Measurements from ENCODE around the gene VSIR.

The VSIR gene

GRCh38 chr10:71804077-71804476 lies 30.8 kb upstream of the VSIR start:
- no peaks in the 10 kb centered on the region for H3K9me3 ChIP-seq (ENCODE audit: control insufficient read depth, low read depth, low read length)
- H3K36me3 ChIP-seq (ENCODE audit: control insufficient read depth, low read depth, low read length) = no peaks in the 10 kb centered on the region
- no peak overlapping the region for H3K9ac ChIP-seq (ENCODE audit: low read length)
- H3K27ac ChIP-seq (ENCODE audit: low read length) = no peak overlapping the region
- H3K27me3 ChIP-seq (ENCODE audit: control insufficient read depth, insufficient read depth, low read length) = peaks cover 15% of the 10 kb centered on the region
- peaks cover 4% of the 10 kb centered on the region for H3K4me1 ChIP-seq (ENCODE audit: control insufficient read depth, low read depth, low read length)
- H3K4me3 ChIP-seq (ENCODE audit: low read length) = no peak overlapping the region

DNA sequence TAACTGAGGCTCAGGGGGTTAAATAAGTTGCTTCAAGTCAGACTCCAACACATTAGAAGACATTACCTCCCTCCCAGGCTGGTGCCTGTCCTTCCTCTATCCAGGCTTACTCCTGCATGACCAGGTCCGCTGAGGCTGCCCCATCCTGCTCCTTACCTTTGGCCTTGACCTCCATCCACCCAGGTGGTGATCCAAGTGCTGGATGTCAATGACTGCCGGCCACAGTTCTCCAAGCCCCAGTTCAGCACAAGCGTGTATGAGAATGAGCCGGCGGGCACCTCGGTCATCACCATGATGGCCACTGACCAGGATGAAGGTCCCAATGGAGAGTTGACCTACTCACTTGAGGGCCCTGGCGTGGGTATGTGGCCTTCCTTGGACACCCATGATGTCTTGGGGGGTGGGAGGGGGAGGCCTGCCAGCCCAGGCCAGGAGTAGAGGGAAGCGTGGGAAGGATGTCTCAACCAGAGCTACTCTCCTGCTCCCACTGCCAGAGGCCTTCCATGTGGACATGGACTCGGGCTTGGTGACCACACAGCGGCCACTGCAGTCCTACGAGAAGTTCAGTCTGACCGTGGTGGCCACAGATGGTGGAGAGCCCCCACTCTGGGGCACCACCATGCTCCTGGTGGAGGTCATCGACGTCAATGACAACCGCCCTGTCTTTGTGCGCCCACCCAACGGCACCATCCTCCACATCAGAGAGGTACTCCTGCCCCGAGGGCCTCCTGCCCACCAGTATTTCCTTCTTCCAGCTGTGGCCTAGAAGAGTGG lies 29.6 kb upstream of the VSIR start:
- no peak overlapping the region for H3K4me3 ChIP-seq (ENCODE audit: low read length)
- peaks cover 15% of the 10 kb centered on the region for H3K27me3 ChIP-seq (ENCODE audit: control insufficient read depth, insufficient read depth, low read length)
- no peaks in the 10 kb centered on the region for H3K9me3 ChIP-seq (ENCODE audit: control insufficient read depth, low read depth, low read length)
- H3K9ac ChIP-seq (ENCODE audit: low read length) = no peak overlapping the region
- no peak overlapping the region for H3K27ac ChIP-seq (ENCODE audit: low read length)
- H3K36me3 ChIP-seq (ENCODE audit: control insufficient read depth, low read depth, low read length) = no peaks in the 10 kb centered on the region
- H3K4me1 ChIP-seq (ENCODE audit: control insufficient read depth, low read depth, low read length) = peaks cover 4% of the 10 kb centered on the region

GRCh38 chr10:71802235-71802634 lies 28.9 kb upstream of the VSIR start:
- H3K4me1 ChIP-seq (ENCODE audit: control insufficient read depth, low read depth, low read length) = peaks cover 4% of the 10 kb centered on the region
- H3K9ac ChIP-seq (ENCODE audit: low read length) = no peak overlapping the region
- H3K36me3 ChIP-seq (ENCODE audit: control insufficient read depth, low read depth, low read length) = no peaks in the 10 kb centered on the region
- H3K9me3 ChIP-seq (ENCODE audit: control insufficient read depth, low read depth, low read length) = no peaks in the 10 kb centered on the region
- H3K27ac ChIP-seq (ENCODE audit: low read length) = no peak overlapping the region
- no peak overlapping the region for H3K4me3 ChIP-seq (ENCODE audit: low read length)
- H3K27me3 ChIP-seq (ENCODE audit: control insufficient read depth, insufficient read depth, low read length) = peaks cover 15% of the 10 kb centered on the region

DNA sequence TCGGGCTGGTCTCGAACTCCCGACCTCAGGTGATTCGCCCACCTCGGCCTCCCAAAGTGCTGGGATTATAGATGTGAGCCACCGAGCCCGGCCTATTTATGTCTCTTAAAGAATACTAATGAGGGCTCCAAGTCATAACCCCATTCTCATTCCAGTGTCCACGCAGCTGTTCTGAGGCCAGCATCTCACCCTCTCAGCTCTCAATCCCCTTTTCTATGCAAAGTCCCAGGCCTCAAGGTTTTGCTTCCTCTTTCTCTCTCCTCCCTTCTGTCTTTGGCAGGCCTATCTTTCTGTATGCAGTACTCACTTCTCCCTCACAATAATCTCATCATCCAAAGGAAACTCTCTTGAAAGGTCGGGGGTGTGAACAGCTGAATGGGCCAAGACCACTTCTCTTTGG lies 28.0 kb upstream of the VSIR start:
- no peak overlapping the region for H3K4me3 ChIP-seq (ENCODE audit: low read length)

GRCh38 chr10:71799608-71800453 lies 26.5 kb upstream of the VSIR start:
- peaks cover 6% of the 10 kb centered on the region for H3K27me3 ChIP-seq (ENCODE audit: control insufficient read depth, insufficient read depth, low read length)
- no peak overlapping the region for H3K4me3 ChIP-seq (ENCODE audit: low read length)
- no peak overlapping the region for H3K9ac ChIP-seq (ENCODE audit: low read length)
- no peaks in the 10 kb centered on the region for H3K4me1 ChIP-seq (ENCODE audit: control insufficient read depth, low read depth, low read length)
- H3K36me3 ChIP-seq (ENCODE audit: control insufficient read depth, low read depth, low read length) = no peaks in the 10 kb centered on the region
- no peak overlapping the region for H3K27ac ChIP-seq (ENCODE audit: low read length)
- H3K9me3 ChIP-seq (ENCODE audit: control insufficient read depth, low read depth, low read length) = no peaks in the 10 kb centered on the region

More for the DNA sequence above, 28.0 kb upstream of the VSIR start:
- H3K27me3 ChIP-seq (ENCODE audit: control insufficient read depth, insufficient read depth, low read length) = peaks cover 15% of the 10 kb centered on the region
- H3K36me3 ChIP-seq (ENCODE audit: control insufficient read depth, low read depth, low read length) = no peaks in the 10 kb centered on the region
- peaks cover 4% of the 10 kb centered on the region for H3K4me1 ChIP-seq (ENCODE audit: control insufficient read depth, low read depth, low read length)
- H3K9me3 ChIP-seq (ENCODE audit: control insufficient read depth, low read depth, low read length) = no peaks in the 10 kb centered on the region
- no peak overlapping the region for H3K27ac ChIP-seq (ENCODE audit: low read length)
- no peak overlapping the region for H3K9ac ChIP-seq (ENCODE audit: low read length)

GRCh38 chr10:71799112-71799511 lies 25.8 kb upstream of the VSIR start:
- H3K36me3 ChIP-seq (ENCODE audit: control insufficient read depth, low read depth, low read length) = no peaks in the 10 kb centered on the region
- no peak overlapping the region for H3K4me3 ChIP-seq (ENCODE audit: low read length)
- H3K4me1 ChIP-seq (ENCODE audit: control insufficient read depth, low read depth, low read length) = no peaks in the 10 kb centered on the region
- no peaks in the 10 kb centered on the region for H3K9me3 ChIP-seq (ENCODE audit: control insufficient read depth, low read depth, low read length)
- no peak overlapping the region for H3K27ac ChIP-seq (ENCODE audit: low read length)
- no peak overlapping the region for H3K9ac ChIP-seq (ENCODE audit: low read length)
- H3K27me3 ChIP-seq (ENCODE audit: control insufficient read depth, insufficient read depth, low read length) = no peaks in the 10 kb centered on the region

DNA sequence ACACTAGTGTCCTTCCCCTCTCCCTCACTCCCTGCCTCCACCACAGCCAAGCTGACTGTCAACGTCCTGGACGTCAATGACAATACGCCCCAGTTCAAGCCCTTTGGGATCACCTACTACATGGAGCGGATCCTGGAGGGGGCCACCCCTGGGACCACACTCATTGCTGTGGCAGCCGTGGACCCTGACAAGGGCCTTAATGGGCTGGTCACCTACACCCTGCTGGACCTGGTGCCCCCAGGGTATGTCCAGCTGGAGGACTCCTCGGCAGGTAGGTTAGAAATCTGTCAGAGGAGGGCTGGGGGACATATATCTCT lies 24.9 kb upstream of the VSIR start:
- H3K9me3 ChIP-seq (ENCODE audit: control insufficient read depth, low read depth, low read length) = no peaks in the 10 kb centered on the region
- no peaks in the 10 kb centered on the region for H3K36me3 ChIP-seq (ENCODE audit: control insufficient read depth, low read depth, low read length)
- H3K4me1 ChIP-seq (ENCODE audit: control insufficient read depth, low read depth, low read length) = no peaks in the 10 kb centered on the region
- no peaks in the 10 kb centered on the region for H3K27me3 ChIP-seq (ENCODE audit: control insufficient read depth, insufficient read depth, low read length)
- no peak overlapping the region for H3K9ac ChIP-seq (ENCODE audit: low read length)
- no peak overlapping the region for H3K27ac ChIP-seq (ENCODE audit: low read length)
- no peak overlapping the region for H3K4me3 ChIP-seq (ENCODE audit: low read length)

DNA sequence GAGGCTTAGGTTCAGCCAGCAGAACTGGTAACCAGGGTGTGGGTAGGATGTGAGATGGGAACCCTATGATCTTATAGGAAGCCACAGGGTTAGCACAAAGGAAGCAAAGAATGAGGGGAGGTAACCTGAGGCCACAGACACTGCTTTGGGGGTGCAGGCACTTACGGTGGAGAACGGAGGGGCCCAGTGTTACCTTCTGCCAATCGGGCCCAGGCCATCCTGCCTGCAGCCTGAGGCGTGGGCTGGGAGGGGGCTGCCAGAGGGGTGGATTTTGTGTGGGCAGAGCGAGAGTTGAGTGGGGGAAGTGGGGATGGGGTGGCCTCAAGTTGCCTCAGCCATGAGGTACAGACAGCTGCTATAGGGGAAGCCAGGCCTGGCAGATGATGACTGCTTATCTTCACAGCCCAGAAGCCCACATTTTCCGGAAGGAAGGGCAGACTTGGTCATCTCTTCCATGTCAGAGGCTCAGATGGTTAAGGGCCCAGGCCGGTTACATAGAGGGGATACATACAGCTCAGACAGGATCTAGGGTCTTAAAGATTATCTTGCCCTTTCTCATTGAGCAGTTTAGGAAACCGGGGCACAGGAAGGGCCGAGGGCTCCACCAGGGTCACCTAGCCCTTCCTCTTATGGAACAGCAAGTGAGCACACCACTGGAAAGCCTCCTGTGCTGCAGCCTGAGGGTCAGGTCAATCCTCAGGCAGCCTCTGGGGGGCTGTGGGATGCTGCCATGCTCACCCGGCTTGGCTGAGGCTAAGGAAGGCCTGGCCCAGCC lies 24.4 kb upstream of the VSIR start:
- Histone ChIP-seq H3K4me3 (ENCODE audit: low read length) (no peak overlapping the region), H3K9ac (ENCODE audit: low read length) (no peak overlapping the region), H3K27ac (ENCODE audit: low read length) (no peak overlapping the region), H3K9me3 (ENCODE audit: control insufficient read depth, low read depth, low read length) (no peaks in the 10 kb centered on the region), H3K27me3 (ENCODE audit: control insufficient read depth, insufficient read depth, low read length) (no peaks in the 10 kb centered on the region), H3K4me1 (ENCODE audit: control insufficient read depth, low read depth, low read length) (no peaks in the 10 kb centered on the region), H3K36me3 (ENCODE audit: control insufficient read depth, low read depth, low read length) (no peaks in the 10 kb centered on the region)

- Histone ChIP-seq H3K27me3 (ENCODE audit: control insufficient read depth, insufficient read depth, low read length) (no peaks in the 10 kb centered on the region), H3K9me3 (ENCODE audit: control insufficient read depth, low read depth, low read length) (no peaks in the 10 kb centered on the region), H3K4me1 (ENCODE audit: control insufficient read depth, low read depth, low read length) (no peaks in the 10 kb centered on the region), H3K9ac (ENCODE audit: low read length) (no peak overlapping the region), H3K4me3 (ENCODE audit: low read length) (no peak overlapping the region), H3K27ac (ENCODE audit: low read length) (no peak overlapping the region), H3K36me3 (ENCODE audit: control insufficient read depth, low read depth, low read length) (no peaks in the 10 kb centered on the region)
These were observed 23.6 kb upstream of the VSIR start for GRCh38 chr10:71796749-71797405.

DNA sequence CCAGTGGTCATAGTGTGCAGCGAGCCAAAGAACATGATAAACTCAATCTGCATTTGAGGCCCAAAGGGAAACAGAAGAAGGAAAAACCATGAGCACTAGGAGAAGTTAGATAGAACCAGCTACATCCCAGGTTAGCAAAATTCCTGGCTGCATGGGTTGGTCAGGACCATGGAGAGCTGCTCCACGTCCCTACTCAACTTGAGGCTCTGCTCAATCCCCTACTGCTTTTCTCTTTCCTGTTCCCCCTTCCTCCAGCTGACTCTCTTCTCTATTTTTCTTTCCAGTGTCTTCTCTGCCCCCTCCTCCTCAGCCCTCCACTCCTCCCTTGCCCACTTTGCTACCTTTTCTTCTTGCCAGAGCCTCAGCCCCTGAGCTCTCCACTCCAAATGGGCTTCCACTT lies 21.9 kb upstream of the VSIR start:
- no peaks in the 10 kb centered on the region for H3K9me3 ChIP-seq (ENCODE audit: control insufficient read depth, low read depth, low read length)
- H3K4me3 ChIP-seq (ENCODE audit: low read length) = no peak overlapping the region
- H3K36me3 ChIP-seq (ENCODE audit: control insufficient read depth, low read depth, low read length) = no peaks in the 10 kb centered on the region
- no peaks in the 10 kb centered on the region for H3K27me3 ChIP-seq (ENCODE audit: control insufficient read depth, insufficient read depth, low read length)
- no peak overlapping the region for H3K9ac ChIP-seq (ENCODE audit: low read length)
- H3K27ac ChIP-seq (ENCODE audit: low read length) = no peak overlapping the region
- no peaks in the 10 kb centered on the region for H3K4me1 ChIP-seq (ENCODE audit: control insufficient read depth, low read depth, low read length)

DNA sequence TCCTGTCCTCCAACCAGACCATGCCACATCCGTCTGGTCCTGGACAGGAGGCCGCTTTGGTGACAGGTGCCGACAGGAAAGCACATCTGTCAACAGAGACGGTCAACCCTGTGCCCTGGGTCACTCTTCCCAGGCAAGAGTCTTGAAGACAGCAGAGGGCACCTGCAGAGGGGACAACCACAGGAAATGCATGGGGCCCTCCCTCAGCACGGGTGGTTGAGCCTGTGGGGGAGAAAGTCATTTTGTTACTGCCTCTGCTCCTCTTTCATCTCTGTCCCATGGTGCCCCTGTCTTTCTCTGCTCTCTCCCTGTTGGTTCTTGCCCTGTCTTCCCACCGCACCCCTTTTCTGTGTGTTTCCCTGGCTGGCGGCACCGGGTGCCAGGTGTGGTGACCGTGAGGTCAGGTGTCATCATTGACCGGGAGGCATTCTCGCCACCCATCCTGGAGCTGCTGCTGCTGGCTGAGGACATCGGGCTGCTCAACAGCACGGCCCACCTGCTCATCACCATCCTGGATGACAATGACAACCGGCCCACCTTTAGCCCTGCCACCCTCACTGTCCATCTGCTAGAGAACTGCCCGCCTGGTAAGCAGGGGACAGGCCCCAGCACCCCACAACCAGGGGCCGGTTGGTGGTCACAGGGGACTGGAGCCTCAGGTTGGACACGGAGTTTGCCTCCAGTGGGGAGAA lies 17.6 kb upstream of the VSIR start:
- H3K27ac ChIP-seq (ENCODE audit: low read length) = no peak overlapping the region
- no peak overlapping the region for H3K9ac ChIP-seq (ENCODE audit: low read length)
- no peaks in the 10 kb centered on the region for H3K4me1 ChIP-seq (ENCODE audit: control insufficient read depth, low read depth, low read length)
- no peaks in the 10 kb centered on the region for H3K9me3 ChIP-seq (ENCODE audit: control insufficient read depth, low read depth, low read length)
- H3K4me3 ChIP-seq (ENCODE audit: low read length) = no peak overlapping the region
- H3K36me3 ChIP-seq (ENCODE audit: control insufficient read depth, low read depth, low read length) = no peaks in the 10 kb centered on the region
- H3K27me3 ChIP-seq (ENCODE audit: control insufficient read depth, insufficient read depth, low read length) = no peaks in the 10 kb centered on the region

Data from iPS-18a (cell line).